GM23338 (cell line): ENCODE measurements around the gene VWA3B. TPM values are rescaled to one million over a fixed set of nuclear protein-coding genes. Genes with fewer than 3 reads are reported as not detected.

Experiments used
- ATAC-seq: fragments of 200-7000 bp; cut with Tn5 transposase; 3 replicates; pipeline ENCODE4 v1.9.1; 2020
- DNase-seq: peaks from one replicate; pipeline ENCODE4 v3.0.0-alpha.2; 2015; ENCODE audit warnings: low spot score
- H2AFZ ChIP-seq: fragments of 200-600 bp; sonication (generic); 2 replicates; pipeline ENCODE4 v1.8.0; 2016; ENCODE audit warnings: antibody characterized with exemption, mild to moderate bottlenecking, moderate library complexity
- H3F3A ChIP-seq: fragments of 200-600 bp; sonication (generic); replicated peaks from 2 replicates; pipeline ENCODE4 v1.8.0; 2017; ENCODE audit warnings: antibody characterized with exemption, mixed run types, low read depth
- H3K27ac ChIP-seq: fragments of 200-600 bp; sonication (generic); 2 replicates; pipeline ENCODE4 v1.6.1; 2016; ENCODE audit warnings: low read depth
- H3K27me3 ChIP-seq: fragments of 200-600 bp; sonication (generic); 2 replicates; pipeline ENCODE4 v1.8.0; 2016; ENCODE audit warnings: mild to moderate bottlenecking, mixed run types, moderate library complexity; ENCODE audit not compliant: insufficient read depth
- H3K36me3 ChIP-seq: fragments of 200-600 bp; sonication (generic); 2 replicates; pipeline ENCODE4 v1.8.0; 2016; ENCODE audit warnings: mild to moderate bottlenecking; ENCODE audit not compliant: insufficient read depth
- H3K4me1 ChIP-seq: fragments of 200-600 bp; sonication (generic); 2 replicates; pipeline ENCODE4 v1.8.0; 2016; ENCODE audit warnings: mild to moderate bottlenecking, moderate library complexity; ENCODE audit not compliant: insufficient read depth
- H3K4me2 ChIP-seq: fragments of 200-600 bp; sonication (generic); 2 replicates; pipeline ENCODE4 v1.7.1; 2017; ENCODE audit warnings: mixed run types
- H3K4me3 ChIP-seq: fragments of 200-600 bp; sonication (generic); 2 replicates; pipeline ENCODE4 v1.6.1; 2016; ENCODE audit warnings: mixed run types
- H3K79me2 ChIP-seq: fragments of 200-600 bp; sonication (generic); replicated peaks from 2 replicates; pipeline ENCODE4 v1.8.0; 2017; ENCODE audit warnings: mild to moderate bottlenecking; ENCODE audit not compliant: insufficient read depth
- H3K9me2 ChIP-seq: fragments of 200-600 bp; sonication (generic); 2 replicates; pipeline ENCODE4 v1.8.0; 2017; ENCODE audit not compliant: insufficient read depth
- H4K20me1 ChIP-seq: fragments of 200-600 bp; sonication (generic); replicated peaks from 2 replicates; pipeline ENCODE4 v1.8.0; 2017; ENCODE audit warnings: mild to moderate bottlenecking; ENCODE audit not compliant: insufficient read depth
- H3K27ac Mint-ChIP-seq: 2 replicates; pipeline ENCODE4 v1.8.0; 2020; ENCODE audit warnings: inconsistent platforms, mild to moderate bottlenecking, moderate library complexity, mixed read lengths
- H3K27me3 Mint-ChIP-seq: 3 replicates; pipeline ENCODE4 v1.8.0; 2022; ENCODE audit warnings: low read depth, mild to moderate bottlenecking, moderate library complexity, mixed read lengths, inconsistent platforms; ENCODE audit not compliant: insufficient read depth, poor library complexity
- H3K36me3 Mint-ChIP-seq: 3 replicates; pipeline ENCODE4 v1.8.0; 2021; ENCODE audit warnings: low read depth, mild to moderate bottlenecking, inconsistent platforms, moderate library complexity, mixed read lengths
- H3K4me1 Mint-ChIP-seq: 3 replicates; pipeline ENCODE4 v1.8.0; 2020; ENCODE audit warnings: mild to moderate bottlenecking, inconsistent platforms, mixed read lengths
- H3K4me3 Mint-ChIP-seq: 3 replicates; pipeline ENCODE4 v1.8.0; 2021; ENCODE audit warnings: moderate library complexity, mild to moderate bottlenecking, inconsistent platforms, mixed read lengths
- H3K9me3 Mint-ChIP-seq: 3 replicates; pipeline ENCODE4 v1.8.0; 2020; ENCODE audit warnings: moderate library complexity, mild to moderate bottlenecking, inconsistent platforms, mixed read lengths
- CREB1 ChIP-seq: fragments of 250-450 bp; sonication (Bioruptor Pico); IDR thresholded peaks from 2 replicates; pipeline ENCODE4 v1.5.0; 2020; ENCODE audit warnings: low read depth, mild to moderate bottlenecking, moderate library complexity
- CTCF ChIP-seq, 2 experiments: fragments of 200-600 bp in 1 of 2; sonication (generic) in 1 of 2; conservative IDR thresholded peaks; 2 replicates each; pipeline versions ENCODE4 v1.5.1 to v1.6.1; 2016 to 2017; ENCODE audit warnings: antibody characterized with exemption in 2 of 2, low read depth in 2 of 2, mild to moderate bottlenecking in 2 of 2, moderate library complexity in 1 of 2
- NANOG ChIP-seq: IDR thresholded peaks from 2 replicates; pipeline ENCODE4 v1.6.1; 2016; ENCODE audit warnings: antibody characterized with exemption, borderline replicate concordance
- STAT1 ChIP-seq: IDR thresholded peaks from one replicate; pipeline ENCODE4 v1.6.1; 2016; ENCODE audit warnings: antibody characterized with exemption; ENCODE audit not compliant: unreplicated experiment
- ZNF331 ChIP-seq: fragments of 250-450 bp; sonication (Bioruptor Pico); IDR thresholded peaks from 2 replicates; pipeline ENCODE4 v1.5.0; 2020; ENCODE audit warnings: low read depth, mild to moderate bottlenecking, moderate library complexity
- polyA plus RNA-seq: library from polyadenylated mRNA; unstranded; fragments of >200 nt; fragmentation: Nextera tagmentation; extraction: Ambion mirVana; gene quantifications from 2 replicates; pipeline ENCODE4 v1.2.1, GENCODE V29; 2016
- total RNA-seq: library from RNA; depleted of rRNA; stranded (reverse); fragments of >200 nt; shearing (Covaris generic); gene quantifications from 2 replicates; pipeline ENCODE4 v1.2.3, GENCODE V29; 2014
- TF ChIP-seq, protein P1 (sequence below): fragments of 250-450 bp; sonication (Bioruptor Pico); IDR thresholded peaks from 2 replicates; pipeline ENCODE4 v1.5.0; 2020; ENCODE audit warnings: mild to moderate bottlenecking, moderate library complexity

The VWA3B gene
- total and polyA plus RNA-seq, 2 experiments from 2014 or later, result not detected

- TF ChIP-seq, protein P1, sequence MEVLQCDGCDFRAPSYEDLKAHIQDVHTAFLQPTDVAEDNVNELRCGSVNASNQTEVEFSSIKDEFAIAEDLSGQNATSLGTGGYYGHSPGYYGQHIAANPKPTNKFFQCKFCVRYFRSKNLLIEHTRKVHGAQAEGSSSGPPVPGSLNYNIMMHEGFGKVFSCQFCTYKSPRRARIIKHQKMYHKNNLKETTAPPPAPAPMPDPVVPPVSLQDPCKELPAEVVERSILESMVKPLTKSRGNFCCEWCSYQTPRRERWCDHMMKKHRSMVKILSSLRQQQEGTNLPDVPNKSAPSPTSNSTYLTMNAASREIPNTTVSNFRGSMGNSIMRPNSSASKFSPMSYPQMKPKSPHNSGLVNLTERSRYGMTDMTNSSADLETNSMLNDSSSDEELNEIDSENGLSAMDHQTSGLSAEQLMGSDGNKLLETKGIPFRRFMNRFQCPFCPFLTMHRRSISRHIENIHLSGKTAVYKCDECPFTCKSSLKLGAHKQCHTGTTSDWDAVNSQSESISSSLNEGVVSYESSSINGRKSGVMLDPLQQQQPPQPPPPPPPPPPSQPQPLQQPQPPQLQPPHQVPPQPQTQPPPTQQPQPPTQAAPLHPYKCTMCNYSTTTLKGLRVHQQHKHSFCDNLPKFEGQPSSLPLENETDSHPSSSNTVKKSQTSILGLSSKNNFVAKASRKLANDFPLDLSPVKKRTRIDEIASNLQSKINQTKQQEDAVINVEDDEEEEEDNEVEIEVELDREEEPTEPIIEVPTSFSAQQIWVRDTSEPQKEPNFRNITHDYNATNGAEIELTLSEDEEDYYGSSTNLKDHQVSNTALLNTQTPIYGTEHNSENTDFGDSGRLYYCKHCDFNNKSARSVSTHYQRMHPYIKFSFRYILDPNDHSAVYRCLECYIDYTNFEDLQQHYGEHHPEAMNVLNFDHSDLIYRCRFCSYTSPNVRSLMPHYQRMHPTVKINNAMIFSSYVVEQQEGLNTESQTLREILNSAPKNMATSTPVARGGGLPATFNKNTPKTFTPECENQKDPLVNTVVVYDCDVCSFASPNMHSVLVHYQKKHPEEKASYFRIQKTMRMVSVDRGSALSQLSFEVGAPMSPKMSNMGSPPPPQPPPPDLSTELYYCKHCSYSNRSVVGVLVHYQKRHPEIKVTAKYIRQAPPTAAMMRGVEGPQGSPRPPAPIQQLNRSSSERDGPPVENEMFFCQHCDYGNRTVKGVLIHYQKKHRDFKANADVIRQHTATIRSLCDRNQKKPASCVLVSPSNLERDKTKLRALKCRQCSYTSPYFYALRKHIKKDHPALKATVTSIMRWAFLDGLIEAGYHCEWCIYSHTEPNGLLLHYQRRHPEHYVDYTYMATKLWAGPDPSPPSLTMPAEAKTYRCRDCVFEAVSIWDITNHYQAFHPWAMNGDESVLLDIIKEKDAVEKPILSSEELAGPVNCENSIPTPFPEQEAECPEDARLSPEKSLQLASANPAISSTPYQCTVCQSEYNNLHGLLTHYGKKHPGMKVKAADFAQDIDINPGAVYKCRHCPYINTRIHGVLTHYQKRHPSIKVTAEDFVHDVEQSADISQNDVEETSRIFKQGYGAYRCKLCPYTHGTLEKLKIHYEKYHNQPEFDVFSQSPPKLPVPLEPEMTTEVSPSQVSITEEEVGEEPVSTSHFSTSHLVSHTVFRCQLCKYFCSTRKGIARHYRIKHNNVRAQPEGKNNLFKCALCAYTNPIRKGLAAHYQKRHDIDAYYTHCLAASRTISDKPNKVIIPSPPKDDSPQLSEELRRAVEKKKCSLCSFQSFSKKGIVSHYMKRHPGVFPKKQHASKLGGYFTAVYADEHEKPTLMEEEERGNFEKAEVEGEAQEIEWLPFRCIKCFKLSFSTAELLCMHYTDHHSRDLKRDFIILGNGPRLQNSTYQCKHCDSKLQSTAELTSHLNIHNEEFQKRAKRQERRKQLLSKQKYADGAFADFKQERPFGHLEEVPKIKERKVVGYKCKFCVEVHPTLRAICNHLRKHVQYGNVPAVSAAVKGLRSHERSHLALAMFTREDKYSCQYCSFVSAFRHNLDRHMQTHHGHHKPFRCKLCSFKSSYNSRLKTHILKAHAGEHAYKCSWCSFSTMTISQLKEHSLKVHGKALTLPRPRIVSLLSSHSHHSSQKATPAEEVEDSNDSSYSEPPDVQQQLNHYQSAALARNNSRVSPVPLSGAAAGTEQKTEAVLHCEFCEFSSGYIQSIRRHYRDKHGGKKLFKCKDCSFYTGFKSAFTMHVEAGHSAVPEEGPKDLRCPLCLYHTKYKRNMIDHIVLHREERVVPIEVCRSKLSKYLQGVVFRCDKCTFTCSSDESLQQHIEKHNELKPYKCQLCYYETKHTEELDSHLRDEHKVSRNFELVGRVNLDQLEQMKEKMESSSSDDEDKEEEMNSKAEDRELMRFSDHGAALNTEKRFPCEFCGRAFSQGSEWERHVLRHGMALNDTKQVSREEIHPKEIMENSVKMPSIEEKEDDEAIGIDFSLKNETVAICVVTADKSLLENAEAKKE, result no peak
- no peak for TF ChIP-seq NANOG
- no peak for TF ChIP-seq ZNF331 (CRISPR knock-in tag)
- no peak for TF ChIP-seq STAT1
- no peak for TF ChIP-seq CTCF (conservative IDR thresholded peaks at IDR 0.05; ENCODE audit: low read depth in 2 of 2)
Observed at GRCh38 chr2:98245491-98245890, 158.5 kb downstream of the VWA3B start (continued).

GRCh38 chr2:98247383-98247782, 160.4 kb downstream of the VWA3B start:
- no peak overlapping the region for H3K4me3 Mint-ChIP-seq
- Histone ChIP-seq H3K36me3 (peaks cover 9% of the 10 kb centered on the region; the same call in 1 of the 2 replicates), H3K4me1 (no peaks in the 10 kb centered on the region), H4K20me1 (no peaks in the 10 kb centered on the region), H2AFZ (no peak overlapping the region), H3F3A (no peaks in the 10 kb centered on the region), H3K27ac (no peak overlapping the region), H3K4me2 (no peak overlapping the region), H3K79me2 (no peaks in the 10 kb centered on the region), H3K4me3 (no peak overlapping the region), H3K27me3 (no peaks in the 10 kb centered on the region), H3K9me2 (peaks cover 5% of the 10 kb centered on the region; the same call in 1 of the 2 replicates)
- H3K9me3 Mint-ChIP-seq, result peaks cover 15% of the 10 kb centered on the region
- no peak for DNase-seq
- H3K27me3 Mint-ChIP-seq, result peaks cover 2% of the 10 kb centered on the region
- ATAC-seq, result no peak
- H3K27ac Mint-ChIP-seq, result no peak overlapping the region
- no peaks in the 10 kb centered on the region for H3K4me1 Mint-ChIP-seq
- peaks cover 9% of the 10 kb centered on the region; the same call in 1 of the 3 replicates for H3K36me3 Mint-ChIP-seq
- no peak for TF ChIP-seq CREB1 (CRISPR knock-in tag)
- TF ChIP-seq NANOG, result no peak
- TF ChIP-seq ZNF331 (CRISPR knock-in tag), result no peak
- TF ChIP-seq, protein P1, result no peak
